RWPE2 (cell line): ENCODE results near the gene RNF215.
A peak's percentile ranks its signal among the peaks of the same experiment; 100 is the strongest.

Source experiments
- ATAC-seq: fragments of 200-7000 bp; cut with Tn5 transposase; 3 replicates; pipeline ENCODE4 v1.9.1; 2021; ENCODE audit warnings: low read depth
- DNase-seq: peaks from one replicate; pipeline ENCODE4 v3.0.0-alpha.2; 2020; ENCODE audit warnings: low spot score
- H3K27ac ChIP-seq: fragments of 450-650 bp; 2 replicates; pipeline ENCODE4 v1.5.1; 2017; ENCODE audit warnings: mild to moderate bottlenecking; ENCODE audit not compliant: poor library complexity, severe bottlenecking
- H3K27me3 ChIP-seq: fragments of 250-450 bp; sonication (Bioruptor Pico); 2 replicates; pipeline ENCODE4 v1.5.1; 2021; ENCODE audit warnings: mild to moderate bottlenecking, moderate library complexity; ENCODE audit not compliant: insufficient read depth, poor library complexity, severe bottlenecking
- H3K36me3 ChIP-seq: fragments of 250-450 bp; sonication (Bioruptor Pico); 2 replicates; pipeline ENCODE4 v1.5.1; 2020; ENCODE audit warnings: low read depth, mild to moderate bottlenecking, moderate library complexity
- H3K4me1 ChIP-seq: fragments of 250-450 bp; sonication (Bioruptor Pico); 2 replicates; pipeline ENCODE4 v1.5.1; 2021; ENCODE audit warnings: mild to moderate bottlenecking, moderate library complexity; ENCODE audit not compliant: insufficient read depth, poor library complexity, severe bottlenecking
- H3K4me3 ChIP-seq: fragments of 250-450 bp; sonication (Bioruptor Pico); 2 replicates; pipeline ENCODE4 v1.5.1; 2021; ENCODE audit warnings: mild to moderate bottlenecking, moderate library complexity; ENCODE audit not compliant: severe bottlenecking
- H3K9me3 ChIP-seq: fragments of 250-450 bp; sonication (Bioruptor Pico); 2 replicates; pipeline ENCODE4 v1.5.1; 2021; ENCODE audit warnings: mild to moderate bottlenecking, moderate library complexity; ENCODE audit not compliant: severe bottlenecking
- TF ChIP-seq, protein P1 (sequence below): fragments of 450-650 bp; IDR thresholded peaks from one replicate; pipeline ENCODE4 v1.5.1; 2017; ENCODE audit warnings: mild to moderate bottlenecking, moderate library complexity; ENCODE audit not compliant: poor library complexity, severe bottlenecking

Gene RNF215

GRCh38 chr22:30433227-30433626 lies 46.0 kb upstream of the RNF215 start:
- Histone ChIP-seq H3K4me1 (no peaks in the 10 kb centered on the region), H3K36me3 (peaks cover 6% of the 10 kb centered on the region; the same call in 1 of the 2 replicates), H3K27me3 (no peaks in the 10 kb centered on the region), H3K9me3 (no peaks in the 10 kb centered on the region), H3K27ac (no peak overlapping the region), H3K4me3 (no peak overlapping the region)
- DNase-seq (no peak), ATAC-seq (no peak)
- TF ChIP-seq, protein P1, sequence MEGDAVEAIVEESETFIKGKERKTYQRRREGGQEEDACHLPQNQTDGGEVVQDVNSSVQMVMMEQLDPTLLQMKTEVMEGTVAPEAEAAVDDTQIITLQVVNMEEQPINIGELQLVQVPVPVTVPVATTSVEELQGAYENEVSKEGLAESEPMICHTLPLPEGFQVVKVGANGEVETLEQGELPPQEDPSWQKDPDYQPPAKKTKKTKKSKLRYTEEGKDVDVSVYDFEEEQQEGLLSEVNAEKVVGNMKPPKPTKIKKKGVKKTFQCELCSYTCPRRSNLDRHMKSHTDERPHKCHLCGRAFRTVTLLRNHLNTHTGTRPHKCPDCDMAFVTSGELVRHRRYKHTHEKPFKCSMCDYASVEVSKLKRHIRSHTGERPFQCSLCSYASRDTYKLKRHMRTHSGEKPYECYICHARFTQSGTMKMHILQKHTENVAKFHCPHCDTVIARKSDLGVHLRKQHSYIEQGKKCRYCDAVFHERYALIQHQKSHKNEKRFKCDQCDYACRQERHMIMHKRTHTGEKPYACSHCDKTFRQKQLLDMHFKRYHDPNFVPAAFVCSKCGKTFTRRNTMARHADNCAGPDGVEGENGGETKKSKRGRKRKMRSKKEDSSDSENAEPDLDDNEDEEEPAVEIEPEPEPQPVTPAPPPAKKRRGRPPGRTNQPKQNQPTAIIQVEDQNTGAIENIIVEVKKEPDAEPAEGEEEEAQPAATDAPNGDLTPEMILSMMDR: no peak

- Histone ChIP-seq H3K27me3 (no peaks in the 10 kb centered on the region), H3K36me3 (peaks cover 12% of the 10 kb centered on the region; the same call in 1 of the 2 replicates), H3K4me3 (no peak overlapping the region), H3K9me3 (no peaks in the 10 kb centered on the region), H3K4me1 (no peaks in the 10 kb centered on the region), H3K27ac (no peak overlapping the region)
- ATAC-seq (no peak), DNase-seq (no peak)
- TF ChIP-seq, protein P1: no peak
Measured at GRCh38 chr22:30432520-30432919, 45.3 kb upstream of the RNF215 start.

GRCh38 chr22:30432096-30432495 lies 44.9 kb upstream of the RNF215 start:
- TF ChIP-seq, protein P1: no peak
- no peaks in the 10 kb centered on the region for H3K27me3 ChIP-seq
- H3K9me3 ChIP-seq: no peaks in the 10 kb centered on the region
- H3K36me3 ChIP-seq: peaks cover 16% of the 10 kb centered on the region
- ATAC-seq (no peak), DNase-seq (no peak)
- no peak overlapping the region for H3K27ac ChIP-seq
- H3K4me3 ChIP-seq: no peak overlapping the region
- no peaks in the 10 kb centered on the region for H3K4me1 ChIP-seq

- H3K27me3 ChIP-seq: no peaks in the 10 kb centered on the region
- no peak overlapping the region for H3K4me3 ChIP-seq
- no peaks in the 10 kb centered on the region for H3K4me1 ChIP-seq
- TF ChIP-seq, protein P1: peak; percentile 7
- H3K36me3 ChIP-seq: peaks cover 21% of the 10 kb centered on the region
- no peaks in the 10 kb centered on the region for H3K9me3 ChIP-seq
- no peak for ATAC-seq
- H3K27ac ChIP-seq: no peak overlapping the region
- DNase-seq: no peak
Measured at GRCh38 chr22:30430933-30431332, 43.7 kb upstream of the RNF215 start.

DNA sequence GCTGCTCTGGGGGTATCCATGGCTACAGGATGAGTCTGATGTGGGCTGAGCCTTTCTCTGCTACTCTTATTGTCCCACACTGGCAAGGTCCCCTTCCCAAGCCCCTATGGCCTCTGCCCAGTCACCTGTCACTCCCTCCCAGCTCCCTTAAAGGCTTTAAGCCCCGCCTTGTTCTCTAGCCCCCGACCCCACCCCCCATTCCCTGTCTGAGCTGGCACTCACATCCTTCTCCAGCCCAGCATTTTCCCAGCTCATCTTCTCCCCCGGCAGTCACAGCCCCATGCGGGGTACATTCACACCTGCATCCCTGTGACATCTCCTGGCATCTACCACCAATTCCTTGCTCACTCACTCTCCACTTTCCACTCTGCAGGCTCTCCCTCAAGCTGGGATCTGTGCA lies 42.7 kb upstream of the RNF215 start:
- no peak overlapping the region for H3K27ac ChIP-seq
- ATAC-seq (no peak), DNase-seq (no peak)
- peaks cover 2% of the 10 kb centered on the region for H3K4me1 ChIP-seq
- H3K9me3 ChIP-seq: no peaks in the 10 kb centered on the region
- H3K4me3 ChIP-seq: no peak overlapping the region
- TF ChIP-seq, protein P1: no peak
- no peaks in the 10 kb centered on the region for H3K27me3 ChIP-seq
- H3K36me3 ChIP-seq: peaks cover 21% of the 10 kb centered on the region
